ENCODE results near the gene SMARCD1. TPM values are rescaled to one million over a fixed set of nuclear protein-coding genes. Genes with fewer than 3 reads are reported as not detected.
A peak's percentile ranks its signal among the peaks of the same experiment; 100 is the strongest.

Gene SMARCD1
- total RNA-seq, 1 experiment from 2014 or later: 152 TPM

DNA sequence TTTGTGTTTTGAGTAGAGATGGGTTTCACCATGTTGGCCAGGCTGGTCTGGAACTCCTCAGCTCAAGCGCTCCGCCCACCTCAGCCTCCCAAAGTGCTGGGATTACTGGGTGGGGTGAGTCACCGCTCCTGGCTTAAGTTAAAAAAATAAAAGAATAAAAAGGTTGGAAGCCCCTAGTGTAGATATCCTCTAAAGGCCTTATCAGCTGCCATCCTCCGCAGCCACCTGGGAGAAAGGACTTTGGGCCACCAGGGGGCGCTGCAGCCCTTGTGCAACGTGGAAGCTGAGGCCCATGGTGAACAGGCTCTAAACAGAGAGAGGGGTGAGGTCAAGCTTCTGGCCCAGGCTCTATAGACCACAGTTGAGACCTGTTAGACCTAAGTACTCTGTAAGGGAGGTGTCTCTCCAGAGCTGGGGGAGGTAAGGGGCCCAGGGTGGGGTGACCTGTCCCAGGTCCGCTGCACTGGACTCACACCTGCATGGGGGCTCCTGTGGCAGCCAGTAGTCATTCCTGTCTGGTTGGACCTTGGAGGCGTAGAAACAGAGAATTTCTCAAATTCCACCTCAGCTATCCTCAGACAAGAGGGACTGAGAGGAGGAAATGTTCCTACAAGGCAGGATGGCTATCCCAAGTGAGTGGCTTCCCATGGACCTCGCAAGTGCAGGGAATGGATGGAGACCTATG, 45.8 kb upstream of the SMARCD1 start:
- peak; percentile 97 for DNase-seq
- Histone ChIP-seq H2AFZ (ENCODE audit: low read length) (no peak overlapping the region), H3K79me1 (ENCODE audit: insufficient read depth, low read depth, low read length, poor library complexity, severe bottlenecking) (no peaks in the 10 kb centered on the region)

More for the DNA sequence above, 45.8 kb upstream of the SMARCD1 start:
- Histone ChIP-seq H2BK15ac (ENCODE audit: low read depth, low read length) (no peak overlapping the region), H3K9ac (ENCODE audit: extremely low read depth, insufficient read length, low read length) (no peak overlapping the region), H3K27ac (ENCODE audit: insufficient read length, low read depth, low read length) (no peak overlapping the region), H3K56ac (ENCODE audit: insufficient read length, low read depth, low read length) (no peak overlapping the region), H3K18ac (ENCODE audit: insufficient read length, low read depth, low read length) (no peak overlapping the region), H3K23ac (ENCODE audit: insufficient read length, low read depth, low read length) (no peak overlapping the region), H4K91ac (ENCODE audit: insufficient read length, low read depth, low read length) (no peak overlapping the region), H3K23me2 (ENCODE audit: insufficient read length, low read depth, low read length, poor library complexity, severe bottlenecking) (no peaks in the 10 kb centered on the region), H3K27me3 (ENCODE audit: insufficient read depth, low read length) (no peaks in the 10 kb centered on the region; the same call in 1 of the 2 replicates), H2BK120ac (ENCODE audit: low read depth, low read length, poor library complexity, severe bottlenecking) (no peak overlapping the region), H3K9me3 (ENCODE audit: control insufficient read depth, low read depth, low read length) (no peaks in the 10 kb centered on the region), H2BK12ac (ENCODE audit: insufficient read length, low read depth, low read length) (no peak overlapping the region), H4K5ac (ENCODE audit: insufficient read length, low read depth, low read length) (no peak overlapping the region), H2AK5ac (ENCODE audit: insufficient read length, low read length) (no peak overlapping the region), H3K4me2 (ENCODE audit: insufficient read depth, insufficient read length, low read length) (no peak overlapping the region), H3K4me1 (ENCODE audit: insufficient read depth, low read length) (no peaks in the 10 kb centered on the region), H4K20me1 (ENCODE audit: control insufficient read depth, insufficient read depth, insufficient read length) (no peaks in the 10 kb centered on the region), H4K8ac (replicated peaks; ENCODE audit: insufficient read length, low read depth, low read length) (no peak overlapping the region), H3K4ac (ENCODE audit: low read depth, low read length) (no peak overlapping the region), H2BK20ac (ENCODE audit: low read depth, low read length, poor library complexity, severe bottlenecking) (no peak overlapping the region), H2BK5ac (ENCODE audit: insufficient read length, low read length) (no peak overlapping the region), H3K79me2 (ENCODE audit: insufficient read depth, low read length) (no peaks in the 10 kb centered on the region), H3K14ac (ENCODE audit: insufficient read depth, low read length) (no peak overlapping the region), H3T11ph (ENCODE audit: low read length) (no peak overlapping the region)
- TF ChIP-seq, protein P1, sequence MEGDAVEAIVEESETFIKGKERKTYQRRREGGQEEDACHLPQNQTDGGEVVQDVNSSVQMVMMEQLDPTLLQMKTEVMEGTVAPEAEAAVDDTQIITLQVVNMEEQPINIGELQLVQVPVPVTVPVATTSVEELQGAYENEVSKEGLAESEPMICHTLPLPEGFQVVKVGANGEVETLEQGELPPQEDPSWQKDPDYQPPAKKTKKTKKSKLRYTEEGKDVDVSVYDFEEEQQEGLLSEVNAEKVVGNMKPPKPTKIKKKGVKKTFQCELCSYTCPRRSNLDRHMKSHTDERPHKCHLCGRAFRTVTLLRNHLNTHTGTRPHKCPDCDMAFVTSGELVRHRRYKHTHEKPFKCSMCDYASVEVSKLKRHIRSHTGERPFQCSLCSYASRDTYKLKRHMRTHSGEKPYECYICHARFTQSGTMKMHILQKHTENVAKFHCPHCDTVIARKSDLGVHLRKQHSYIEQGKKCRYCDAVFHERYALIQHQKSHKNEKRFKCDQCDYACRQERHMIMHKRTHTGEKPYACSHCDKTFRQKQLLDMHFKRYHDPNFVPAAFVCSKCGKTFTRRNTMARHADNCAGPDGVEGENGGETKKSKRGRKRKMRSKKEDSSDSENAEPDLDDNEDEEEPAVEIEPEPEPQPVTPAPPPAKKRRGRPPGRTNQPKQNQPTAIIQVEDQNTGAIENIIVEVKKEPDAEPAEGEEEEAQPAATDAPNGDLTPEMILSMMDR (conservative IDR thresholded peaks at IDR 0.05): peak; percentile 99
- peak overlapping the region in 1 of 3 experiments; percentile 89; a peak in 2 of 7 replicates for H3K27ac Mint-ChIP-seq
- peaks cover 58% of the 10 kb centered on the region for H3K27me3 Mint-ChIP-seq (ENCODE audit: low read depth)
- no peaks in the 10 kb centered on the region for H3K36me3 Mint-ChIP-seq (ENCODE audit: insufficient read depth in 1 of 3, low read depth in 3 of 3)
- H3K4me1 Mint-ChIP-seq: peaks cover 11 to 15% of the 10 kb centered on the region in 2 experiments
- H3K9me3 Mint-ChIP-seq: no peaks in the 10 kb centered on the region
- no peak overlapping the region; a peak in 1 of 5 replicates for H3K4me3 Mint-ChIP-seq
- WGBS (ENCODE audit: extremely low coverage, insufficient read length, low lambda C conversion rate): no CpG with 5 or more reads among the region's 9 CpGs

Data from H9 (cell line).